Sigmoid colon (tissue), 7 donors: ENCODE data around the gene FOXRED2. TPM values are rescaled to one million over a fixed set of nuclear protein-coding genes. Genes with fewer than 3 reads are reported as not detected.

Source experiments
- DNase-seq: peaks from one replicate; pipeline ENCODE4 v3.0.0-alpha.2; 2019
- H3K27ac ChIP-seq, 4 donors: fragments of 200-600 bp; sonication (generic); one replicate each; pipeline ENCODE4 v1.5.1; 2016 to 2019; ENCODE audit warnings: mild to moderate bottlenecking in 1 of 4
- H3K27me3 ChIP-seq, 3 donors: fragments of 200-600 bp; sonication (generic); one replicate each; pipeline ENCODE4 v1.5.1; 2019; ENCODE audit warnings: mild to moderate bottlenecking in 1 of 3
- H3K36me3 ChIP-seq, 4 donors: fragments of 200-600 bp; sonication (generic); one replicate each; pipeline ENCODE4 v1.5.1; 2016 to 2019
- H3K4me1 ChIP-seq, 4 donors: fragments of 200-600 bp; sonication (generic); one replicate each; pipeline ENCODE4 v1.5.1; 2017 to 2019
- H3K4me3 ChIP-seq, 4 donors: fragments of 200-600 bp; sonication (generic); one replicate each; pipeline ENCODE4 v1.5.1; 2017 to 2019; ENCODE audit warnings: mild to moderate bottlenecking in 2 of 4, moderate library complexity in 1 of 4
- H3K9me3 ChIP-seq, 4 donors: fragments of 200-600 bp in 3 of 4; sonication (generic) in 3 of 4; one replicate each; pipeline versions ENCODE4 v1.5.1 to v1.6.1; 2013 to 2019
- EP300 ChIP-seq, 4 donors: sonication (generic); formaldehyde crosslinking; IDR thresholded peaks; one replicate each; pipeline ENCODE4 v1.6.1; 2017; ENCODE audit warnings: antibody characterized with exemption in 4 of 4
- POLR2A ChIP-seq, 2 donors: fragments of 450-650 bp; IDR thresholded peaks; one replicate each; pipeline ENCODE4 v1.6.1; 2016; ENCODE audit warnings: antibody characterized with exemption in 2 of 2, mild to moderate bottlenecking in 2 of 2, moderate library complexity in 2 of 2
- POLR2AphosphoS5 ChIP-seq, 4 donors: sonication (generic); formaldehyde crosslinking; IDR thresholded peaks; one replicate each; pipeline ENCODE4 v1.6.1; 2017; ENCODE audit warnings: antibody characterized with exemption in 4 of 4
- WGBS, 2 donors: extraction: QIAGEN DNeasy Blood & Tissue Kit; methylation state at CpG; one replicate each; pipeline ENCODE4 v1.1.7; 2013; 5-methylcytosine and 5-hydroxymethylcytosine counted together
- intact Hi-C: fragments of 100-400 bp; cut with DNase I; formaldehyde crosslinking; loops from one replicate; pipeline ENCODE4 v1.15.1; 2023
- polyA plus RNA-seq, 3 donors: library from polyadenylated mRNA; stranded (reverse); fragments of 200-250 nt; gene quantifications; one replicate each; pipeline ENCODE4 v1.2.3, GENCODE V29; 2013
- total RNA-seq, 4 donors: library from RNA; depleted of rRNA; stranded (reverse); fragments of >200 nt; gene quantifications; one replicate each; pipeline ENCODE4 v1.1.0, GENCODE V29; 2016
- TF ChIP-seq, protein P1 (sequence below), 4 experiments: fragments of 450-650 bp in 3 of 4; fragments of 200-600 bp in 1 of 4; IDR thresholded peaks; one replicate each; pipeline ENCODE4 v1.5.1; 2016 to 2019; ENCODE audit warnings: antibody characterized with exemption in 4 of 4, mild to moderate bottlenecking in 3 of 4, moderate library complexity in 2 of 4
- donor health status: healthy with polysubstance abuse.
- donor health status: Bipolar disorder and iron deficiency.
- donor health status: healthy.

The FOXRED2 gene
- total and polyA plus RNA-seq, 7 donors: under 0.01 to 5.4 (median 4.6) TPM

DNA sequence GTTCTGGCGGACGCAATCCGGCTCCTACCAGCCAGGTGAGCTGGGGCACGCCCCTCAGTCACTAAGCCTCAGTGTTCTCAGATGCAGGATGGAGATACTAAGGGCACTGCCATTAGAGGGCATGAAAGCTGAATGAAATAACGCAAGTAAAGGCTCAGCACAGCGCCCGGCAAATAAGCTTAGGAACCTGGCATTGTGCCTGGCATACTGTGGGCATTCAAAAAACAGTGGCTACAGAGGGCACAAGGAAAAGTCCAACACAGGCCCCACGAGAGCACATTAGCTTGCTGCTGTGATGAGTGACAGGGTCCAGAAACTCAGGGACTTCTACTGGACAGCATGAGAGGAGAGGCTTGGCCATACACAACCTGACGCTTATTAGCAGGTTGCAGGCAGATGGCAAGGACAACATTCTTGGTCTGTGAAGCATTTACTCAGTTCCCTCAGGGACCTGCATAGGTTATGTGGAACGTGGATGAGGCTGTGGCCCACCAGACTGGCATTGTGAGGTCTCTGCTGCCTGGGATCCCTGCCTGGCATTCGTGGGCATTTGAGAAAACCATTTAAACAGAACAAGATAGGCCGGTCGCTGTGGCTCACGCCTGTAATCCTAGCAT is 37.6 kb downstream of the FOXRED2 start:
- H3K4me3 ChIP-seq: no peak overlapping the region
- peaks cover 3 to 12% (median 7%) of the 10 kb centered on the region in 4 donors for H3K36me3 ChIP-seq
- peak overlapping the region; percentile 87 to 98 (median 94) for H3K27ac ChIP-seq
- peaks cover 0 to 85% (median 77%) of the 10 kb centered on the region in 4 donors for H3K4me1 ChIP-seq
- no peaks in the 10 kb centered on the region for H3K27me3 ChIP-seq
- 54 to 81% methylated on average over 14 of the region's 14 CpGs for WGBS, 2 donors
- peak; percentile 87 for DNase-seq
- no peaks in the 10 kb centered on the region for H3K9me3 ChIP-seq
- intact Hi-C loops: loop anchor here (5.0 kb wide), 1 partner anchor 142 kb away; no protein-coding TSS in a partner anchor
- TF ChIP-seq POLR2AphosphoS5 (IDR thresholded peaks at IDR 0.05): peak in 3 of 4 donors; percentile 14 to 39 (median 39)
- TF ChIP-seq, protein P1, sequence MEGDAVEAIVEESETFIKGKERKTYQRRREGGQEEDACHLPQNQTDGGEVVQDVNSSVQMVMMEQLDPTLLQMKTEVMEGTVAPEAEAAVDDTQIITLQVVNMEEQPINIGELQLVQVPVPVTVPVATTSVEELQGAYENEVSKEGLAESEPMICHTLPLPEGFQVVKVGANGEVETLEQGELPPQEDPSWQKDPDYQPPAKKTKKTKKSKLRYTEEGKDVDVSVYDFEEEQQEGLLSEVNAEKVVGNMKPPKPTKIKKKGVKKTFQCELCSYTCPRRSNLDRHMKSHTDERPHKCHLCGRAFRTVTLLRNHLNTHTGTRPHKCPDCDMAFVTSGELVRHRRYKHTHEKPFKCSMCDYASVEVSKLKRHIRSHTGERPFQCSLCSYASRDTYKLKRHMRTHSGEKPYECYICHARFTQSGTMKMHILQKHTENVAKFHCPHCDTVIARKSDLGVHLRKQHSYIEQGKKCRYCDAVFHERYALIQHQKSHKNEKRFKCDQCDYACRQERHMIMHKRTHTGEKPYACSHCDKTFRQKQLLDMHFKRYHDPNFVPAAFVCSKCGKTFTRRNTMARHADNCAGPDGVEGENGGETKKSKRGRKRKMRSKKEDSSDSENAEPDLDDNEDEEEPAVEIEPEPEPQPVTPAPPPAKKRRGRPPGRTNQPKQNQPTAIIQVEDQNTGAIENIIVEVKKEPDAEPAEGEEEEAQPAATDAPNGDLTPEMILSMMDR (IDR thresholded peaks at IDR 0.05): no peak

DNA sequence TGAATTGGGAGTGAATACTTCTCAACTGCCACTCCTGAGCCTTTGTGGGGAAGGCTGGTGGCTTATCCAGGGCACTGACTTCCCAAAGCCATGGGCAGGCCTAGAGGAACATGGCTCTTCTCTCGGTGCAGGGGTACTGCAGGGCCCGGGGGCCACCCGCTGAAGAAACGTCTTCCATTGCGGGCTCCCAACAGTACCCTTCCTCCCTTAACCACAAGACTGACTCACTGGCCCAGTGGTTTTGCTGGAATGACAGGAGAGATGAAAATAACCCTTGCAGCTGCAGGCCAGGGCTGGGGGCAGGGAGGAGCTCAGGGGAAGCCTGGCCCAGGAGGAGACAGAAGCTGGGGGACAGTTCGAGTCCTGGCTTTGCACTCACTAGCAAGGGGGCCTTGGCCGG is 38.9 kb downstream of the FOXRED2 start:
- no peak for DNase-seq
- H3K36me3 ChIP-seq: peaks cover 0 to 4% (median 0%) of the 10 kb centered on the region in 4 donors
- H3K9me3 ChIP-seq: no peaks in the 10 kb centered on the region
- H3K27ac ChIP-seq: peak overlapping the region; percentile 87 to 98 (median 94)
- H3K27me3 ChIP-seq: no peaks in the 10 kb centered on the region
- TF ChIP-seq POLR2A (IDR thresholded peaks at IDR 0.05) (no peak), POLR2AphosphoS5 (IDR thresholded peaks at IDR 0.05) (no peak), EP300 (IDR thresholded peaks at IDR 0.05) (no peak)
- TF ChIP-seq, protein P1 (IDR thresholded peaks at IDR 0.05): no peak
- 59 to 79% methylated on average over 7 of the region's 7 CpGs for WGBS, 2 donors
- intact Hi-C loops: loop anchor here (5.0 kb wide), 1 partner anchor 141 kb away; no protein-coding TSS in a partner anchor
- no peak overlapping the region for H3K4me3 ChIP-seq
- H3K4me1 ChIP-seq: peaks cover 0 to 72% (median 65%) of the 10 kb centered on the region in 4 donors

DNA sequence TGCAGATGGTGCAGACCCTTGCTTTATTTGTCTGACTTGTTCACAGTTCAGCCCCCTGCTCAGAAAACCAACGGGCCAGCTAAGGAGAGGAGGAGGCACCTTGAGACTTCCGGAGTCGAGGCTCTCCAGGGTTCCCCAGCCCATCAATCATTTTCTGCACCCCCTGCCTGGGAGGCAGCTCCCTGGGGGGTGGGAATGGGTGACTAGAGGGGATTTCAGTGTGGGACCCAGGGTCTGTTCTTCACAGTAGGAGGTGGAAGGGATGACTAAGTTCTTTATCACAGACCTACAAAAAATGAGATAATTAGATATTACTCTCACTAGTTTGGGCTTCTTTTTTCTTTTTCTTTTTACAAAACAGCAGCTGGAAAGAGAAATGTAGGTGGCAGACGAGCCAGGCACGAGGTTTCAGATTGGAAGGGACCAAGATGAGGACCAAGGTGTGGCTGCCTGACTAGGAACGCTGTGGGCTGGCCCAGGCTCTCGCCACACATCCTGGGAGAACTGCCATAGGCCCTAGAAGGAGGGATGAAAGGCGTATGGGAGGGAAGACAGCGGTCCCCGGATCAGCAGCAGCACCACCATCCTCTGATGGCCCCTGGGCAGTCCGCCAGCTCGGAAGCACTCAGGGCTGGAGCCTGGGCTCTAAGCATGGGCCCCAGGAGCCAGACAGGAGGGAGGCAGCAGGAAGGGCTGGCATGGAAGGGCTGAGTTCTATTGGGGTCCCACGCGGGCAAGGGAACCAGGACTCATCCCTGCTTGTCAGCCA is 39.6 kb downstream of the FOXRED2 start:
- Histone ChIP-seq H3K9me3 (no peaks in the 10 kb centered on the region), H3K4me1 (peaks cover 0 to 71% (median 67%) of the 10 kb centered on the region in 4 donors), H3K4me3 (no peak overlapping the region), H3K27me3 (no peaks in the 10 kb centered on the region), H3K27ac (peak overlapping the region; percentile 87 to 98 (median 94)), H3K36me3 (no peaks in the 10 kb centered on the region)
- intact Hi-C loops: loop anchor here (5.0 kb wide), 1 partner anchor 140 kb away; no protein-coding TSS in a partner anchor
- 61 to 63% methylated on average over 14 of the region's 14 CpGs for WGBS, 2 donors
- peak; percentile 89 for DNase-seq
- no peak for TF ChIP-seq EP300 (IDR thresholded peaks at IDR 0.05)
- peak in 3 of 4 donors; percentile 15 to 45 (median 33) for TF ChIP-seq POLR2AphosphoS5 (IDR thresholded peaks at IDR 0.05)

DNA sequence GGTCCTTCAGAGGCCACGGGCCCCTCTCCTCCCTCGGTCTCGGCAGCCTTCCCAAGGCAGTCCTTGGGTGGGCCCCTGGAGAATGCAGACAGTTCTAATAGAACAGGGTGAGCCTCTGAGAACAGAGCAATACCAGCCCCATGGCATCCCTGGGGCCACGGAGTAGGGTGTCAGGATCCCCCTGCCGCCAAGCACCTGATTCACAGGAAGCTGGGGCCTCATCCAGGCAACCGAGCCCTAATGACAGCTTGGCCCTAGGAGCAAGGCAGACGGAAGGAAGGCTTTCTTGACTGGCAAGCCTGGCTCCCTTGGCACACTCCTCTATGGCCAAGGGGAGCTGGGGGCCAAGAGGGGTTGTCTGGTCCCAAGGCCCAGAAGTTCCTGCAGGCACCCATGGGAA is 40.6 kb downstream of the FOXRED2 start:
- intact Hi-C loops: loop anchor here (5.0 kb wide), 1 partner anchor 139 kb away; no protein-coding TSS in a partner anchor
- 78 to 82% methylated on average over 7 of the region's 7 CpGs for WGBS, 2 donors

More for the DNA sequence above, 40.6 kb downstream of the FOXRED2 start:
- TF ChIP-seq, protein P1 (IDR thresholded peaks at IDR 0.05): no peak
- TF ChIP-seq POLR2AphosphoS5 (IDR thresholded peaks at IDR 0.05) (no peak), POLR2A (IDR thresholded peaks at IDR 0.05) (no peak), EP300 (IDR thresholded peaks at IDR 0.05) (no peak)
- peak overlapping the region; percentile 87 to 98 (median 94) for H3K27ac ChIP-seq
- H3K9me3 ChIP-seq: no peaks in the 10 kb centered on the region
- no peak overlapping the region for H3K4me3 ChIP-seq
- DNase-seq: no peak
- no peaks in the 10 kb centered on the region for H3K36me3 ChIP-seq
- H3K27me3 ChIP-seq: no peaks in the 10 kb centered on the region
- H3K4me1 ChIP-seq: peaks cover 0 to 81% (median 76%) of the 10 kb centered on the region in 4 donors
